Measurements from ENCODE around the gene SIRT6. TPM values are rescaled to one million over a fixed set of nuclear protein-coding genes. Genes with fewer than 3 reads are reported as not detected.

SIRT6 gene
- total and polyA plus RNA-seq, 10 of the 15 experiments (the other 5 are each of a cell fraction or from before 2014, with no cell fraction given) = 1.3 to 49.6 (median 24.2) TPM

GRCh38 chr19:4183967-4184717 lies 1.8 kb upstream of the SIRT6 start (continued):
- no peak for TF ChIP-seq ESRRA (IDR thresholded peaks at IDR 0.05; ENCODE audit: low read length)
- no peak for TF ChIP-seq ZZZ3 (IDR thresholded peaks at IDR 0.05; ENCODE audit: control insufficient read depth, insufficient read length, low read depth)
- no peak for TF ChIP-seq TCF7 (IDR thresholded peaks at IDR 0.05; ENCODE audit: borderline replicate concordance)
- TF ChIP-seq CBX5 (IDR thresholded peaks at IDR 0.05; ENCODE audit: low read depth) = no peak
- no peak for TF ChIP-seq EP300 (IDR thresholded peaks at IDR 0.05; ENCODE audit: borderline replicate concordance in 1 of 2, control insufficient read depth in 1 of 2, low read depth in 2 of 2, low read length in 2 of 2)
- no peak for TF ChIP-seq IRF4 (IDR thresholded peaks at IDR 0.05; ENCODE audit: low read depth, low read length)
- no peak for TF ChIP-seq ZNF207 (IDR thresholded peaks at IDR 0.05; ENCODE audit: borderline replicate concordance)
- TF ChIP-seq ZBTB40 (IDR thresholded peaks at IDR 0.05; ENCODE audit: borderline replicate concordance) = no peak
- TF ChIP-seq RFX5 (IDR thresholded peaks at IDR 0.05; ENCODE audit: low read depth, low read length) = no peak
